IPS DF 6.9 (cell line): ENCODE measurements around the gene SLC9A7.

Experiments
- DNase-seq: peaks from one replicate; pipeline ENCODE4 v3.0.0-alpha.2; 2013; ENCODE audit warnings: low read depth, low spot score
- H3K27ac ChIP-seq: one replicate; pipeline ENCODE4 v1.5.1; 2013; ENCODE audit warnings: low read length, control low read depth
- H3K27me3 ChIP-seq: 2 replicates; pipeline ENCODE4 v1.6.1; 2013; ENCODE audit warnings: mild to moderate bottlenecking, low read length; ENCODE audit not compliant: control insufficient read depth, insufficient read depth
- H3K36me3 ChIP-seq: 2 replicates; pipeline ENCODE4 v1.6.1; 2013; ENCODE audit warnings: low read length; ENCODE audit not compliant: control insufficient read depth, insufficient read depth
- H3K4me1 ChIP-seq: 2 replicates; pipeline ENCODE4 v1.6.1; 2013; ENCODE audit warnings: low read length; ENCODE audit not compliant: control insufficient read depth, insufficient read depth
- H3K4me3 ChIP-seq: 2 replicates; pipeline ENCODE4 v1.5.1; 2013; ENCODE audit warnings: mild to moderate bottlenecking, low read length
- H3K9me3 ChIP-seq: 2 replicates; pipeline ENCODE4 v1.6.1; 2013; ENCODE audit warnings: low read length, inconsistent platforms; ENCODE audit not compliant: control insufficient read depth, insufficient read depth
- WGBS: extraction: QIAGEN DNeasy Blood & Tissue Kit; methylation state at CpG from one replicate; pipeline ENCODE4 v1.1.7; 2013; ENCODE audit warnings: mixed read lengths, missing lambda C conversion rate; ENCODE audit not compliant: insufficient read length, insufficient coverage; 5-methylcytosine and 5-hydroxymethylcytosine counted together

The SLC9A7 gene

GRCh38 chrX:46628460-46629371 is 130.2 kb downstream of the SLC9A7 start:
- WGBS: no CpG with 5 or more reads among the region's 6 CpGs
- Histone ChIP-seq H3K4me3 (no peak overlapping the region), H3K9me3 (no peaks in the 10 kb centered on the region), H3K36me3 (no peaks in the 10 kb centered on the region), H3K27me3 (no peaks in the 10 kb centered on the region), H3K4me1 (no peaks in the 10 kb centered on the region; the same call in 1 of the 2 replicates), H3K27ac (no peak overlapping the region)
- no peak for DNase-seq

GRCh38 chrX:46627711-46628419 is 131.1 kb downstream of the SLC9A7 start:
- no peak for DNase-seq
- Histone ChIP-seq H3K36me3 (no peaks in the 10 kb centered on the region), H3K4me3 (no peak overlapping the region), H3K9me3 (no peaks in the 10 kb centered on the region), H3K27me3 (no peaks in the 10 kb centered on the region), H3K27ac (no peak overlapping the region), H3K4me1 (no peaks in the 10 kb centered on the region; the same call in 1 of the 2 replicates)
- WGBS: no CpG with 5 or more reads among the region's 10 CpGs

- no CpG with 5 or more reads among the region's 4 CpGs for WGBS
- no peaks in the 10 kb centered on the region for H3K9me3 ChIP-seq
- no peaks in the 10 kb centered on the region; the same call in 1 of the 2 replicates for H3K4me1 ChIP-seq
- no peak for DNase-seq
- H3K36me3 ChIP-seq: no peaks in the 10 kb centered on the region
- no peaks in the 10 kb centered on the region for H3K27me3 ChIP-seq
- H3K27ac ChIP-seq: no peak overlapping the region
- no peak overlapping the region for H3K4me3 ChIP-seq
These were observed 131.9 kb downstream of the SLC9A7 start for GRCh38 chrX:46627062-46627461.

GRCh38 chrX:46626566-46626965 is 132.4 kb downstream of the SLC9A7 start:
- Histone ChIP-seq H3K27me3 (no peaks in the 10 kb centered on the region), H3K4me3 (no peak overlapping the region), H3K9me3 (no peaks in the 10 kb centered on the region), H3K27ac (no peak overlapping the region), H3K36me3 (no peaks in the 10 kb centered on the region), H3K4me1 (no peaks in the 10 kb centered on the region; the same call in 1 of the 2 replicates)
- WGBS: no CpG with 5 or more reads among the region's 7 CpGs
- no peak for DNase-seq

- DNase-seq: no peak
- Histone ChIP-seq H3K36me3 (no peaks in the 10 kb centered on the region), H3K9me3 (no peaks in the 10 kb centered on the region), H3K4me1 (no peaks in the 10 kb centered on the region; the same call in 1 of the 2 replicates), H3K4me3 (no peak overlapping the region), H3K27me3 (no peaks in the 10 kb centered on the region), H3K27ac (no peak overlapping the region)
- WGBS: no CpG with 5 or more reads among the region's 6 CpGs
These were observed 134.7 kb downstream of the SLC9A7 start for GRCh38 chrX:46624090-46624786.

- H3K27ac ChIP-seq: no peak overlapping the region
- no peaks in the 10 kb centered on the region for H3K9me3 ChIP-seq
- H3K4me3 ChIP-seq: no peak overlapping the region
- H3K36me3 ChIP-seq: no peaks in the 10 kb centered on the region
- WGBS: no CpG with 5 or more reads among the region's 3 CpGs
- DNase-seq: no peak
- no peaks in the 10 kb centered on the region for H3K27me3 ChIP-seq
- no peaks in the 10 kb centered on the region for H3K4me1 ChIP-seq
These were observed 137.3 kb downstream of the SLC9A7 start for GRCh38 chrX:46621572-46621971.

GRCh38 chrX:46620505-46620904 is 138.4 kb downstream of the SLC9A7 start:
- no peak overlapping the region for H3K4me3 ChIP-seq
- H3K27ac ChIP-seq: no peak overlapping the region
- WGBS: no CpG with 5 or more reads among the region's 4 CpGs
- H3K27me3 ChIP-seq: no peaks in the 10 kb centered on the region
- no peaks in the 10 kb centered on the region for H3K9me3 ChIP-seq
- H3K36me3 ChIP-seq: no peaks in the 10 kb centered on the region
- no peaks in the 10 kb centered on the region for H3K4me1 ChIP-seq
- no peak for DNase-seq

GRCh38 chrX:46618947-46619346 is 140.0 kb downstream of the SLC9A7 start:
- no peaks in the 10 kb centered on the region for H3K4me1 ChIP-seq
- no peaks in the 10 kb centered on the region for H3K27me3 ChIP-seq
- no peak for DNase-seq
- H3K9me3 ChIP-seq: no peaks in the 10 kb centered on the region
- H3K36me3 ChIP-seq: no peaks in the 10 kb centered on the region
- no peak overlapping the region for H3K4me3 ChIP-seq
- no peak overlapping the region for H3K27ac ChIP-seq

GRCh38 chrX:46617906-46618305 is 141.0 kb downstream of the SLC9A7 start:
- H3K36me3 ChIP-seq: no peaks in the 10 kb centered on the region
- no peak overlapping the region for H3K4me3 ChIP-seq
- no peak overlapping the region for H3K27ac ChIP-seq
- DNase-seq: no peak
- H3K4me1 ChIP-seq: no peaks in the 10 kb centered on the region
- no peaks in the 10 kb centered on the region for H3K27me3 ChIP-seq
- H3K9me3 ChIP-seq: no peaks in the 10 kb centered on the region

GRCh38 chrX:46611658-46612362 is 147.1 kb downstream of the SLC9A7 start:
- no peak for DNase-seq
- H3K27me3 ChIP-seq: no peaks in the 10 kb centered on the region
- no peak overlapping the region for H3K27ac ChIP-seq
- H3K36me3 ChIP-seq: no peaks in the 10 kb centered on the region
- no peaks in the 10 kb centered on the region for H3K9me3 ChIP-seq
- no peaks in the 10 kb centered on the region for H3K4me1 ChIP-seq
- no peak overlapping the region for H3K4me3 ChIP-seq
- WGBS: no CpG with 5 or more reads among the region's 13 CpGs
